NCI-H526 treated with DMSO at 0.1 percent for 48 hours (cell line): ENCODE measurements around the gene CFAP97D2.

Source experiments
- DNase-seq: peaks from one replicate; lab custom pipeline; 2025; lab: John Stamatoyannopoulos, UW

The CFAP97D2 gene

DNA sequence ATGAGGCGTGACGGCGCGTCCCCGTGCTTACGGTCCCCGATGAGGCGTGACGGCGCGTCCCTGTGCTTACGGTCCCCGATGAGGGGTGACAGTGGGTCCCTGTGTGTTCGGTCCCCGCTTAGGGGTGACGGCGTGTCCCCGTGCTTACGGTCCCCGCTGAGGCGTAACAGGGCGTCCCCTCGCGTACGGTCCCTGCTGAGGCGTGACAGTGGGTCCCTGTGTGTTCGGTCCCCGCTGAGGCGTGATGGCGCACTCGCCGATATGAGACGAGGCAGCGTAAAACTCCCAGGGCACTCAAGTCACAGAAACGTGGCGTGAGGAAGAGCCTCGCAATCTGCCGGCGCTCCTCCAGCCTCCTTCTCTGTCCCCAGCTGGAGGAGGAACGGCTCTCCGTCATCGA, 20.9 kb downstream of the CFAP97D2 start:
- DNase-seq = no peak

DNA sequence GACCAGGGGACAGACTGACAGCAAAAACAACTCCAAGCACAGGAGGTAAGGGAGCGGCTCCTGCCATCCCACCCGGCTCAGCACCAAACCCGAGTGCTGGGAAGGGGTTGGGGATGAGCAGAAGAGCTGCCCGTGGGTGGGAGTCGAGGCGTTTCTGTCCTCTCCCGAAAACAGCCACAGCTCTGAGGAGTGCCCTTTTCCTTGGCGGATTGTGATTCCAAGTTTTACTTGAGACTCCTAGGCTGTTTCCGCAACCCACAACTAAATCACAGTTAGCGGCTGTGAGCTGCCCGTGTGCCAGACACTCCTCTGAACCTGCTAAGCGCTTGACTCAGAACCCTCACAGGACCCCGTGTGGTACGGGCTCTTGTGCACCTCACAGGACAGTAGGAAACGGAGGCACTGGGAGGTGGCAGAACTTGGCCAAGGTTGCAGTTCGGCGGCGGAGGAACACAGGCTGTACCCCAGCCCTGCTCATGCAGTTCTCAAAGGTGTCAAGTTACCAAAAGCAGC, 21.4 kb downstream of the CFAP97D2 start:
- DNase-seq = no peak

DNA sequence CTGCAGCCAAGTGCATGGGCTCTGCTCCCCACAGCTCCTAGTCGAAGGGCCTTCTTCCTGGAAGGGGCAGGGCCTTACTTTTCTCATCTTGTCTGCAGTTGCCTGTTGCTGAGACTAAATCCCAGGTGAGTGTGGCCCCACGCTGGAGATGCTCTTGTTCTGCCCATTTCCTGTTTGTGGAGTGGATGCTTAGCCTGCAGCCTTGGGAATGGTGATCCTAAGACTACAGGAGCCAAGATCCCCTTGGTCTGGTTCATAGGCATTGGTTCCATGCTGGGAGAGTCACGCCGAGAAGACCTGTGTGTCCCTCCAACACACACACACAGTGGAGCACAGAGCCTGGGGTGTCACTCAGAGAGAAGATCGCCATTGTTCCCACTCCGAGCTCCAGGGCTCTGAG, 23.5 kb downstream of the CFAP97D2 start:
- no peak for DNase-seq

DNA sequence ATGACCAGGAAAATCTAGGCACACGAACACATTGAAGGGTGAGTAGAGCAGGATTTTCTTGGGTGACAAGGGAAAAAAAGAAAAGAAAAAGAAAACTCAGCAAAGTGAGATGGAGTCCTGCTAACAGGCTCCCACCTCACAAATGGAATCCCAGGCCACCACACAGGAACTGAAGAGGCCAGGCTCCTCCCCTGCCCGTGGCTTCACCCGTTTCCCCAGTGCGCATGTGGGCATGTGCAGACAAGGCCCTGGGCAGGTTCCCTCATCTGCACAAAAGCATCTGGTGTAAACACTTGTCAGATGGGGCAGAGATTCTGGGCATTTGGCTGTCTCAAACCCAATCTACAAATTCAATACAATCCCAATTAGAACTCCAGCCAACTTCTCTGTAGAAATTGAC, 24.5 kb downstream of the CFAP97D2 start:
- DNase-seq = no peak

DNA sequence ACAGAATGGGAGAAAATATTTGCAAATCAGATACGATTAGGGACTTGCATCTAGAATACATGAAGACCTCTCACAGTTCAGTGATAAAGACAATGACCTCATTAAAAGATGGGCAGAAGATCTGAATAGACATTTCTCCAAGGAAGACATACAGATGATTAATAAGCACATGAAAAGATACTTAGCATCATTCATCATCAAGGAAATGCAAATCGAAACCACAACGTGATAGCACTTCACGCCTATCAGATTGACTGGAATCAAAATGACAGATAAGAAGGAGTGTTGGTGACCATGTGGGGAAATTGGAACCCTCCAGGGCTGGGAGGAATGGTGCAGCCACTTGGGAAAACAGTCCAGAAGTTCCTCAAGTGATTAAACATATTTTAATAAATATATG, 25.8 kb downstream of the CFAP97D2 start:
- DNase-seq = no peak

DNA sequence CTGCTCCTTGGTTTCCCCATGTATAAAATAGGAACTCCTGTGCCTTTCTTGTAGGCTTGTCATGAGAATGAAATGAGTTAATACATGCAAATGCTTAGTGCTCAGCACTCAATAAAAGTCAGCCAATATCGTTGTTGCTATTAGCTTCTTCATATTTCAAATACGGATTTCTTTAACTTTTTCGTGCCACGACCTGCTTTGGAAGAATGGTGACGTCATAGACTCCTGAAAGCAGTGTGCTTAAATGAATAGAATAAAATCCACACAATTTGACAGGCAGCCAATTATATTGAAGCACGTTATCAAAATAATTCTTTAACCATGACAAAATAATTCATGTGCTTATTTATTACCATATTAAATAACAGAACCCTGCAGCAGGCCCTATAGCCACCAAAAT, 29.1 kb downstream of the CFAP97D2 start:
- no peak for DNase-seq

DNA sequence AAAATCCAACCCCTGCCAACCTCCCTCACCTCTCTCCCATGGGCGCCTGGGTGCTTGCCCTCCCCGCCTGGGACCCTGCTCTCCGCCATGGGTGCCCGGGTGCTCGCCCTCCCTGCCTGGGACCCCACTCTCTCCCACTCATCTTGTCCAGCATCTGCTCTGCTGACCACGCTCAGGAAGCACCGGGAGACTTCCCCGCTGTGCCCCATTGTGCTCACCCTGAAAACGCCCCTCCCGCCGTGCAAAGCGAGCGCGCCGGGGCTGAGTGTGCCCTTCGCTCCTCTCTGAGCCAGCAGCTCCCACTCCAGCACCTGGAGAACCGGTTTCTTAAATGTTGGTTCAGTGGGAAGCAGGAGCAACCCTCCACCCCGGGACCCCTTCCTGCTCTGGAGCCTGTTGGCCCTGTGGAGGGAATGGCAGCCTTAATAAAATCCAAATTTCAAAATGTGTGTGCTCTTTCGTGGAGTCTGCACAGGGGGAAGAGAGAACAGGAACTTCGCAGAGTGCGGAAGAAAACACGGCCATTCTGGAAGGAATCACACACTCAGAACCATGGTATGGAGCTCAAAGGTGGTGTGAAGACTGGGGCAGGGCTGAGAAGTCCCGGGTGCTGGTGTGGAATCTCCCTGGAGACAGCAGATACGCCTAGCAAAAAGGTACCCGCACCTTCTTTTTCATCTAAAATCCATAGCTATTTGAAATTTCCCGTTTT, 32.5 kb downstream of the CFAP97D2 start:
- no peak for DNase-seq

DNA sequence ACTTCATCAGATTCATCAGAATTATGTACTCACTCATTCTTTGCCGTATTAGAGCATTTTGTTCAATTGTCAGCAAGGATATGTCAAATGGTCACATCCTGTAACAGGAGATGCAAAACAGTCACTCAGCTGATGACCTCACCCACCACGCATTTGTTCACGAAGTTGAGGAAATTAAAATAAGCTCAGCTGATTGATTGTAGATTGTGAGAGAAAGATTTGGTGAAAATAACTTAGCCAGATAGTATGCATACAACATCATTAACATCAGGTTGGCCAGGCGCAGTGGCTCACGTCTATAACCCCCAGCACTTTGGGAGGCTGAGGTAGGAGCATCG, 33.1 kb downstream of the CFAP97D2 start:
- no peak for DNase-seq

DNA sequence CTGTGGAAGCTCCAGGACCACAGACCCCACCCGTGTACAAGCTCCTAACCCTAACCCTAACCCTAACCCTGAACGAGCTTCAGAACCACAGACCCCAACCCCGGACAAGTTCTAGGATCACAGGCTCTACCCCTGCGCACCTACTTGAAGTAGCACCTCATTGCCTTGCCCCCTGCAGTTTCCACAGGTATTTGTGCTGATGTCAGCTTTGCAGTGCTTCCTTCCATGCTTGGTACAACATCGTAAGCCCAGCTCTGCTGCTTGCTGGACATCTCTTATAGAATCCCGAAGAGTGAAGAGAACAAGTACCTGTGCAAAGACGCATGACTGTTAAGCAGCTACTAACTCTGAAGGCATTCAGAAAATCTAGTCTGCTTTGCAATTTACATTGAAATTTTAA, 34.9 kb downstream of the CFAP97D2 start:
- DNase-seq = no peak

DNA sequence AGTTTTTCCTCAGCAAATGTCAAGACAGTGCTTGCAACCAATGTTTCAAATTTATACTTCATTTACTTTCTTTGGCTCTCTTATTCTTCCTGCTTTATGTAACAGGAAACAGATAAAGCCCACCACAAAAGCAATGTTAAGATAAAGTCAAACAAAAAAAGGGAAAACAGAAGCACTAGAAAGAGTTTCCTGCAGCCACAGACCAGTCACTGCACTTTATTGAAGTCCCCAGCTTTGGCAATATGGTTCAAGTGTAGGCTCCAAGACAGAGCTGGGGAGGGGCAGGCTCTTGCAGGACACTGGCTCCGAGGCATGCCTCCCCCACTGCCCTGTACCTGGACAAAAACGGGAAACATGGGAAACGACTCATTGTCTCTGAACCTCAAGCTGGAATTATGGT, 40.3 kb downstream of the CFAP97D2 start:
- no peak for DNase-seq

DNA sequence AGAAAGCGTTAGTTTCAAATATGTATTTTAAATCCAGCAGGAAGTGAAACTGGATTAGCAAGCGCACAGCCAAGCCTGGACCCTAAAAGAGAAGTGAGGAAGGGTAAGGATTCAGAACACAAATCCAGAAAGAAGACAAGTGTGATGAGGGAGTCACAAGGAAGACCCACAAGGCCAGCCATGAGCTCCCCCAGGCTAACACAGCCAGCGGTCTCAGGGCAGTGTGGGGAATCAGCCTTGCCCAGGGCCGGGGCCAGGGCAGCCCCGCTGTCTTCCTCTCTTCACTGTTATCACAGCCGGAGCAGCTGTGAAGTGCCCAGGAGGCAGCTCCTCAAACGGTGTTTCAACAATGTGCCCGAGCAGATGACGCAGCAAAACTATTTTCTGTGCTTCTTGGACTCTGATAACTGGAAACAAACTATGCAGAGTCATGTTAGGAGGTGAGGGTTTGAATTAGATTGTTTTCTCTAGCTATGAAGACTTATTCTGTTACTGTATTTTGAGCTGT, 43.5 kb downstream of the CFAP97D2 start:
- no peak for DNase-seq

DNA sequence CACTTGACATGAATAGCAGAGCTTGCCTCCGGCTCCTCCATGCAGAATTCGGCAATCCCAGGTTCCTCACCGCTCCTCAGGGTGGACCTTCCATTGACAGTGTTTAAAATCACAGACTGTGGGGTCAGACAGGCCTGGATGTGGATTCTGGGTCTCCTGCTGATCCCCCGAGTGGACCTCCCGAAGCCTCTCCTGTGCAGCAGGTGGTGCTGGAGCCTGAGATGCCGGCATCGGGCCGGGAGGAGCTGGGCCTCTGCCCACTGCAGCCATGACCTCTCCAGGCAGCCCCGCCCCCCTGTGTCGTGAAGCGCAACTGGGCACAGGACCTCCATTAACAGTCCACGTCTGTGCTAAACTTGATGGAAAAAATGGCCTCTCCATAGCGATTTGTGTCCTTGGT, 45.1 kb downstream of the CFAP97D2 start:
- no peak for DNase-seq

DNA sequence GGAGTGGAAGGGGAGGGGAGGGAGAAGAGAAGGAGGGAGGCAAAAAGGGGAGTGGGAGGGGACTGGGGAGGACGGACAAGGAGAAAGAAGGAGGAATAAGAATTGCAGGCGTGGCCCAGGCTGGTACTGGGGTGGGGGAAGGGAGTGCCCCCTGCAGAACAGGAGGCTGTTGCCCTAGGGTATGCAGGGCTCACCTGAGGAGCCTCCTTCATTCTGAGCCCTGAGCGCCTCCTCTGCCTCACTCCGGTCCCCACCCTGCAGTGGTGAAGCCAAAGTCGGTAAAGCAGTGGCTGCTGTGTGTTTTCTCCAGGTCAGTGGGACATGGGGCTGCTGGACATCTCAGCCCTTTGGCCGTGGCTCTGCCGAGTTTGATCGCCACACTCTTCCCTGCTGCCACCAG, 46.6 kb downstream of the CFAP97D2 start:
- no peak for DNase-seq

DNA sequence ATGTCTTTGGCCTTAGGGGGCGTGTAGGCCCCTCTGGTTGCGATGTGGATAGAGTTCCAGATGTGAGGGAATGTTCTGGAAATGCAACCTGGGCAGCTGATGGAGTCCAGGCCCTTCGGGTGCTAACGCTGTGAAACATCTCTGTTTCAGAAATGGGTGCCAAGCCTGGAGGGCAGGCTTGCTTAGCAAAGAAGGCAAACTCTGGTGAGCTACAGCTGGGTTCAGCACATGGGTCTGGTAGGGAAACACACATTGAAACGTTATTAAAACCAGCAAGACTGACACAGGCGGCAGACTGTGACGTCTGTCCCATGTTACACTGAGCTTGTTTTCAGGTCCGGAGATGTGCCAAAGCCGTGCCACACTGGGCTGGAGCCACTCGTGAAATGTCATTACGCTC, 47.0 kb downstream of the CFAP97D2 start:
- DNase-seq = no peak

DNA sequence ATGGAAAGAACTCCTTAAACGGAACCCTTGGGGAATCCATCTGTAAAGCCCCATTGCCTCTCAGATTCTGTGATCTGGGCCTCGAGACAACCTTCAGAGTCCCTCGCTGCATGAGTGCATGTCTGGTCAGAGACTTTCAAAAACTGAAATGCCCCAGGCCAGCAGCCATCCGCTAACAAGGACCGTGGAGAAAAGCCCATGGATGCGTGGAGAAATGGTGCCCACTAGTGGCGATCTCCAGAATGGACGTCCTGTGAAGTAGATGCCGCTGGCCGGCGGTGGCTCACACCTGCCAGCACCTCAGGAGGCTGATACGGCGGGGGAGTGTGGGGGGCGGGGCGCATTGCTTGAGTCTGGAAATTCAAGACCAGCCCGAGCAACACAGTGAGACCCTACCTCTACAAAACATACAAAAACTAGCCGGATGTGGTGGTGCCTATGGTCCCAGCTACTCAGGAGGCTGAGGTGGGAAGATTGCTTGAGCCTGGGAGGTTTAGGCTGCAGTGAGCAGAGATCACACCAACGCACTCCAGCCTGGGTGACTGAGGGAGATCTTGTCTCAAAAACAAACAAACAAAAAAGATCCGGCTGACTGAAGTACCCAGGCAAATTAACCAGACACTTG, 47.8 kb downstream of the CFAP97D2 start:
- DNase-seq = peak; percentile 79

DNA sequence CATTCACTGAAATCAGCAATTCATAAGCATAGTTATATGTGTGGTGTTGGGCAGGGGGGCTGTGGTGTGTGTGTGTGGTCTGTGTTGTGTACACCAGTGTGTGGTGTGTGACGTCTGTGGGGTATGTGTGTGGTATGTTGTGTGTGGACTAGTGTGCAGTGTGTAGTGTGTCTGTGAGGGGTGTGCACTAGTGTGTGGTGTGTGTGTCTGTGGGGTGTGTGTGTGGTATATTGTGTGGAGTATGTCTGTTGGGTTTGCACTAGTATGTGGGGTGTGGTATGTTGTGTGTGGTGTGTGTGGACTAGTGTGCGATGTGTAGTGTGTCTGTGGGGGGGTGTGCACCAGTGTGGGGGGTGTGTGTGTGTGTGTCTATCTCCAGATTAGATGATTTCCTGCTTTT, 48.5 kb downstream of the CFAP97D2 start:
- no peak for DNase-seq

DNA sequence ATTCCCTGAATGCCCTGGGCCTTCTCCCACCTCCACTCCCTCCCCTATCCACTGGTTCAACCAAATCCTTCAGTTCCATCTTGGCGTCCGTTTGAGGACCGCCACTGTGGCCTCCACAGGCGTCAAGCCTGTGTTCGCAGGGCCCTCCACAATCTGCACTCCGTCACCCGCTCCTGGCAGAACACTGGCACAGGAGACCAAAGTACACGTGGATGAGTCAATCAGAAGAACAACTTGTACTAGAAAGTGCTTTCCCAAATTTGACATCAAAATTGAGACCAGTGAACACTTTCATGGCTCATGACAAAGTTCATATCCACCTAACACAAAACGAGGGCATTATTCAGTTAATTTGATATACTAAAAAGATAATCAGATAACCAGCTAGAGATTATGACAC, 49.1 kb downstream of the CFAP97D2 start:
- no peak for DNase-seq

DNA sequence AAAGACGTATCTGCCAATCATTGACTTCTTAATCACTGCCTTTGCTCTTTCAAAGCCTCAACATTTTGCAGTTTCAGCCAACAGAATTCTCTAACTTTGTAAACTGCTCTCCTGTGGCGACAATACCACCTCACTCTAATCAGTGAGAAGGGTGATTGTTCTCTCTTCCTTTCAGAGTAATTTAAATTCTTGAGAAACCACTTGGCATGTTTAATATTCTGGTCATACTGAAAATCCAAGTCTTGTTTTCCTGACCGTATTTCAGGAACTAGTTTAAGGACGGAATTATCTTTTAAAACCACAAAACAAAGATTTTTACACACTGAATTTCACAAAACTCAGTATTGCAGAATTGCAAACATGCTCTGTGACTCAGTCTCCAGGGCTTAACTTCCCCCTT, 50.4 kb downstream of the CFAP97D2 start:
- DNase-seq = no peak

DNA sequence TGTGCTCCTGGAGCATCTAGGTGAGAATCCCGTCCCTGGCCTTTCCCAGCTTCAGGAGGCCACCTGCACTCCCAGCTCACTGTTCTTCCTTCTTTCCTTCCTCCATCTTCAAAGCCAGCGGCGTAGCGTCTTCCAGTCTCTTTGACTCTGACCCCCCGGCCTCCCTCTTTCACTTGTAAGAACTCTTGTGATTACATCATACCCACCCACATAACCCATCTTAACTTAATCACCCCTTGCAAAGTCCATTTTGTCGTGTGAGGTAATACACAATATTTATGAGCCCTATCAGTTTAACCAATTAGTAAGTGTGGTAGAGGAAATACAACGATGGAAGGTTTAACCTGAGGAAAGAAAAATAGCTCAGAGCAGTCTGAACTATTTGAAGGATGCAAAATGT, 51.1 kb downstream of the CFAP97D2 start:
- no peak for DNase-seq

DNA sequence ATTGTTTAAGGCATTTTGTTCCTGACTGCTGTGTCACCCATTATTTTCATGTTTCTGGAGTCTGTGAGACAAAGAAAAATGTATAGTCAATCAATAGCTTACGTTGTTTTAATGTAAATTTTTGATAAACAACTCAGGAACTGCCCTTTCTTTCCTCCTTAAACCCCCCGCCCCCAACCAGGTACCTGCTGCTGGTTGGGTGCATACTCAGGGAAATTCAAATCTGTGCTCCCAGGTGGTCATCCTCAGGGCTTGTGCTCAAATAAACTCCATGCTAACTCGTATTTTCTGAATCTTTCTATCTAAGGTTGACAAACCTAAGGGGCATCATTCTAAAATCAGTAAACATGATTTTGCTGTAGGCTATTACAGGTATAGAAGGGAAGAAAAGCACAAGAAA, 51.5 kb downstream of the CFAP97D2 start:
- no peak for DNase-seq

DNA sequence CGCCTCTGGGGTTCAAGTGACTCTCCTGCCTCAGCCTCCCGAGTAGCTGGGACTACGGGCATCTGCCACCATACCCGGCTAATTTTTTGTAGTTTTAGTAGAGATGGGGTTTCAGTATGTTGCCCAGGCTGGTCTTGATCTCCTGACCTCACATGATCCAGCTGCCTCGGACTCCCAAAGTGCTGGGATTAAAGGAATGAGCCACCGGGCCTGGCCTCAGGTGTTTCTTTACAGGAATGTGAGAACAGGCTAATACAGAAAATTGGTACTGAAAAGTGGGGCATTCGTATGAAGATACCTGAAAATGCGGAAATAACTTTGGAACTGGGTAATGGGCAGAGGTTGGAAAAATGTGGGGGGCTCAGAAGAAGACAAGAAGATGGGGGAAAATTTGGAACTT, 52.8 kb downstream of the CFAP97D2 start:
- no peak for DNase-seq

DNA sequence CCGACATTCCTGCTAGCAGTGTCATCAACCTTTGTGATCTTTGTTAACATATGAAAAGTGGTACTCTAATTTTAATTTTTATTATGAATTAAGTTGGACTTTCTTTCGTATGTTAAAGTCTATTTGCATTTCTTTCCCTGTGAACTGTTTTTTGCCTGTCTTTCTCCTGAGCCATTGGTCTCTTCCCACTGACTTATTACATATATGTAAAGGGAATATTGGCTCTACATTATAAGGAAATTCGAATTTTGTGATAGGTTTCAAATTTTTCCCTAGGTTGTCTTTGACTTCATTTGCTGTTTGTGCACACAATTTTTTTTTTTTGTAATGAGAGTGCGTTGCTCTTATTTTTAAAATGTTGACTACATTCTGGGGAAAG, 55.2 kb downstream of the CFAP97D2 start:
- peak; percentile 59 for DNase-seq

DNA sequence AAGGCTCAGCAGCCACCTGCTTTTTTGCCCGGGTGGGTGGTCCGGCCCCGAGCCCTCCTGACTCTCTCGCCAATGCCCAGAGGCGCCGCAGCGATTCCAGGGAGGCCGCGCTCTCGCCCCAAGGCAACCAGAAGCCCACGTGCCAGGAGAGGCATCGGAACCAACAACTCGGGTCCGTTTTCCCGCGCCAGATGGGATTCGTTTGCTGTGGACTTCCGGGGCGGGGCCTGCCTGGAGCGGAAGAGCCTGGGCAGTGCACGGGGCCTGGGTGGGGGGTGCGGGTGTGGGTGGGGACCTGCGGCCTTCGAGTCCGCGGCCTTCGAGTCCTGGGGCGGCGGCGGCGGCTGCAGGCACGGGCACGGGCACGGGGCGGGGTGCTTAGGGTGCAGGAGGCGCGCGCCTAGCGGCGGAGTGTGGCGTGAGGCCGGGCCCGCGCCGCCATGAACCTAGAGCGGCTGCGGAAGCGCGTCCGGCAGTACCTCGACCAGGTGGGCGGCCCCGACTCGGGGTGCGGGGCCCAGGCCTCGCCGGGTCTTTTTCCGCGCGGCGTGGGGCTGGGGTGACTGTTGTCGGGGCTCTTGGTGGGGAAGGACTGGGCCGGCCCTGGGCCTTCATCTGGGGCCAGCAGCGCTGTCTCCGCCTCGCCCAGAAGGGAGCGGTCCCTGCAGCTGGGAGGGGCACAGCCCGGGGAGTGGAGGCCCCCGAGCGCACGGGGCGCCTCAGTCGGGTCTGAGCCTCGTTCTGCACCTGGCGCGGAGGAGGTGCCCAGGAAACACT, 55.8 kb downstream of the CFAP97D2 start, which contains the start of gene CDC16:
CDC16 (plus strand) TSS at position 253 of the 777 bp plus-strand sequence; CDS start at position 441, 188 bp downstream.
- DNase-seq = peak; percentile 91
